ENCODE data around the gene TNS3.

GRCh38 chr7:47456210-47456955, 125.5 kb downstream of the TNS3 start:
- TF ChIP-seq, protein P1, sequence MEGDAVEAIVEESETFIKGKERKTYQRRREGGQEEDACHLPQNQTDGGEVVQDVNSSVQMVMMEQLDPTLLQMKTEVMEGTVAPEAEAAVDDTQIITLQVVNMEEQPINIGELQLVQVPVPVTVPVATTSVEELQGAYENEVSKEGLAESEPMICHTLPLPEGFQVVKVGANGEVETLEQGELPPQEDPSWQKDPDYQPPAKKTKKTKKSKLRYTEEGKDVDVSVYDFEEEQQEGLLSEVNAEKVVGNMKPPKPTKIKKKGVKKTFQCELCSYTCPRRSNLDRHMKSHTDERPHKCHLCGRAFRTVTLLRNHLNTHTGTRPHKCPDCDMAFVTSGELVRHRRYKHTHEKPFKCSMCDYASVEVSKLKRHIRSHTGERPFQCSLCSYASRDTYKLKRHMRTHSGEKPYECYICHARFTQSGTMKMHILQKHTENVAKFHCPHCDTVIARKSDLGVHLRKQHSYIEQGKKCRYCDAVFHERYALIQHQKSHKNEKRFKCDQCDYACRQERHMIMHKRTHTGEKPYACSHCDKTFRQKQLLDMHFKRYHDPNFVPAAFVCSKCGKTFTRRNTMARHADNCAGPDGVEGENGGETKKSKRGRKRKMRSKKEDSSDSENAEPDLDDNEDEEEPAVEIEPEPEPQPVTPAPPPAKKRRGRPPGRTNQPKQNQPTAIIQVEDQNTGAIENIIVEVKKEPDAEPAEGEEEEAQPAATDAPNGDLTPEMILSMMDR (IDR thresholded peaks at IDR 0.05), result no peak
- TF ChIP-seq EP300 (IDR thresholded peaks at IDR 0.05), result no peak
- TF ChIP-seq POLR2AphosphoS5 (IDR thresholded peaks at IDR 0.05), result no peak
- TF ChIP-seq POLR2A (IDR thresholded peaks at IDR 0.05; ENCODE audit: low read depth), result no peak
